ENCODE results near the gene GFRA1. TPM values are rescaled to one million over a fixed set of nuclear protein-coding genes. Genes with fewer than 3 reads are reported as not detected.

Gene GFRA1
- total and polyA plus RNA-seq, 2 of the 8 experiments (the other 6 are each of a cell fraction or from before 2014, with no cell fraction given): 1.1 to 2.0 TPM

- CTCF ChIA-PET (ENCODE audit: partially characterized antibody): interaction anchor here (1.0 to 1.3 kb wide), 4 partner anchors 13 to 446 kb away, joined by 3 to 4 read pairs (median 3); no protein-coding TSS in a partner anchor
- no peak overlapping the region for H2AK5ac ChIP-seq (ENCODE audit: low read depth, low read length)
- whole genome bisulfite sequencing, 2 experiments (ENCODE audit: extremely low coverage in 1 of 2, insufficient coverage in 1 of 2, insufficient read length in 1 of 2, insufficient replicate concordance in 2 of 2, low coverage in 1 of 2, low lambda C conversion rate in 2 of 2, missing lambda C conversion rate in 1 of 2): 87% methylated on average over 3 of the region's 3 CpGs; no CpG with 5 or more reads in 1 of the 2 experiments
- TF ChIP-seq, protein P1, sequence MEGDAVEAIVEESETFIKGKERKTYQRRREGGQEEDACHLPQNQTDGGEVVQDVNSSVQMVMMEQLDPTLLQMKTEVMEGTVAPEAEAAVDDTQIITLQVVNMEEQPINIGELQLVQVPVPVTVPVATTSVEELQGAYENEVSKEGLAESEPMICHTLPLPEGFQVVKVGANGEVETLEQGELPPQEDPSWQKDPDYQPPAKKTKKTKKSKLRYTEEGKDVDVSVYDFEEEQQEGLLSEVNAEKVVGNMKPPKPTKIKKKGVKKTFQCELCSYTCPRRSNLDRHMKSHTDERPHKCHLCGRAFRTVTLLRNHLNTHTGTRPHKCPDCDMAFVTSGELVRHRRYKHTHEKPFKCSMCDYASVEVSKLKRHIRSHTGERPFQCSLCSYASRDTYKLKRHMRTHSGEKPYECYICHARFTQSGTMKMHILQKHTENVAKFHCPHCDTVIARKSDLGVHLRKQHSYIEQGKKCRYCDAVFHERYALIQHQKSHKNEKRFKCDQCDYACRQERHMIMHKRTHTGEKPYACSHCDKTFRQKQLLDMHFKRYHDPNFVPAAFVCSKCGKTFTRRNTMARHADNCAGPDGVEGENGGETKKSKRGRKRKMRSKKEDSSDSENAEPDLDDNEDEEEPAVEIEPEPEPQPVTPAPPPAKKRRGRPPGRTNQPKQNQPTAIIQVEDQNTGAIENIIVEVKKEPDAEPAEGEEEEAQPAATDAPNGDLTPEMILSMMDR (IDR thresholded peaks at IDR 0.05; ENCODE audit: control extremely low read depth in 1 of 3, insufficient read depth in 1 of 3, low read depth in 1 of 3, low read length in 3 of 3): no peak
- TF ChIP-seq RFX5 (IDR thresholded peaks at IDR 0.05; ENCODE audit: borderline replicate concordance, low read depth, low read length): no peak
- TF ChIP-seq YY1 (IDR thresholded peaks at IDR 0.05; ENCODE audit: low read depth, low read length): no peak
- TF ChIP-seq SIRT6 (IDR thresholded peaks at IDR 0.05; ENCODE audit: low read length): no peak
- TF ChIP-seq RAD21 (IDR thresholded peaks at IDR 0.05 in 1 of 2, conservative IDR thresholded peaks at IDR 0.05 in 1 of 2; ENCODE audit: low read depth in 2 of 2, low read length in 2 of 2): no peak
- TF ChIP-seq SIX5 (IDR thresholded peaks at IDR 0.05; ENCODE audit: low read depth, low read length): no peak
- TF ChIP-seq SIN3A (conservative IDR thresholded peaks at IDR 0.05 in 1 of 2, IDR thresholded peaks at IDR 0.05 in 1 of 2; ENCODE audit: low read depth in 1 of 2, low read length in 2 of 2): no peak
- TF ChIP-seq CHD2 (IDR thresholded peaks at IDR 0.05; ENCODE audit: low read length): no peak
- no peak for TF ChIP-seq BRCA1 (IDR thresholded peaks at IDR 0.05; ENCODE audit: low read depth, low read length)
- TF ChIP-seq EZH2 (IDR thresholded peaks at IDR 0.05; ENCODE audit: low read depth, low read length, severe bottlenecking): no peak
- no peak for TF ChIP-seq ZNF274 (IDR thresholded peaks at IDR 0.05; ENCODE audit: borderline replicate concordance, extremely low read depth, low read length)
These were observed 248.6 kb downstream of the GFRA1 start for GRCh38 chr10:116024271-116024878.

More at GRCh38 chr10:116024271-116024878, 248.6 kb downstream of the GFRA1 start:
- no peak overlapping the region for H2BK15ac ChIP-seq (ENCODE audit: low read length)
- H3K23me2 ChIP-seq (ENCODE audit: low read depth, low read length): no peaks in the 10 kb centered on the region
- H3K4ac ChIP-seq (replicated peaks; ENCODE audit: insufficient read length, low read depth, low read length): no peak overlapping the region
- no peaks in the 10 kb centered on the region for H3K79me1 ChIP-seq (ENCODE audit: low read depth, low read length)
- DNase-seq (ENCODE audit: low read depth in 1 of 2, low spot score in 2 of 2) (no peak), FAIRE-seq (no peak)
- H3K14ac ChIP-seq (ENCODE audit: insufficient read length): no peak overlapping the region
- H3K36me3 ChIP-seq (ENCODE audit: control insufficient read depth in 2 of 4, insufficient read depth in 4 of 4, low read length in 3 of 4): no peaks in the 10 kb centered on the region
- H3K27me3 ChIP-seq (replicated peaks in 1 of 4; ENCODE audit: control insufficient read depth in 3 of 4, extremely low read depth in 1 of 4, insufficient read depth in 3 of 4, low read length in 3 of 4): no peaks in the 10 kb centered on the region
- H4K5ac ChIP-seq (ENCODE audit: insufficient read length, low read depth, low read length): no peak overlapping the region
- H3K4me1 ChIP-seq (replicated peaks in 1 of 4; ENCODE audit: control insufficient read depth in 3 of 4, insufficient read depth in 4 of 4, low read length in 3 of 4): no peaks in the 10 kb centered on the region
- H3K9me3 ChIP-seq (ENCODE audit: insufficient read depth in 2 of 2, low read depth in 1 of 2, low read length in 1 of 2): no peaks in the 10 kb centered on the region; a peak in 2 of 4 replicates
- H3K4me2 ChIP-seq (ENCODE audit: insufficient read depth in 1 of 2, low read depth in 2 of 2, low read length in 2 of 2): no peak overlapping the region
- no peak overlapping the region for H3K23ac ChIP-seq (ENCODE audit: insufficient read length)
- H4K91ac ChIP-seq (replicated peaks; ENCODE audit: insufficient read length, low read length): no peak overlapping the region
- no peak overlapping the region for H3K27ac ChIP-seq (ENCODE audit: low read depth, low read length)
- no peak overlapping the region for H3K9ac ChIP-seq (replicated peaks in 1 of 4; ENCODE audit: extremely low read depth in 1 of 4, low read depth in 3 of 4, low read length in 3 of 4)
- POLR2A ChIA-PET (ENCODE audit: partially characterized antibody): no interaction called here
- no peak overlapping the region for H4K8ac ChIP-seq (ENCODE audit: extremely low read depth, insufficient read depth, low read length)
- H3K79me2 ChIP-seq (ENCODE audit: control insufficient read depth in 1 of 2, insufficient read depth in 2 of 2, low read length in 2 of 2): no peaks in the 10 kb centered on the region
- no peak overlapping the region for H3K4me3 ChIP-seq (ENCODE audit: extremely low read depth in 1 of 4, insufficient read depth in 2 of 4, low read depth in 3 of 4, low read length in 4 of 4)
- no peak overlapping the region for H2BK12ac ChIP-seq (ENCODE audit: low read depth, low read length)
- no peak overlapping the region for H3K18ac ChIP-seq (ENCODE audit: extremely low read depth, low read length)
- no peak overlapping the region for H2BK120ac ChIP-seq (replicated peaks; ENCODE audit: low read depth, low read length)
- H2BK20ac ChIP-seq (ENCODE audit: low read length): no peak overlapping the region
- H3K56ac ChIP-seq (replicated peaks; ENCODE audit: insufficient read length, low read depth, low read length): no peak overlapping the region
- H2BK5ac ChIP-seq (ENCODE audit: low read depth, low read length): no peak overlapping the region
- no peak overlapping the region for H2AFZ ChIP-seq (ENCODE audit: low read length)
- no peaks in the 10 kb centered on the region for H4K20me1 ChIP-seq (replicated peaks in 1 of 2; ENCODE audit: control insufficient read depth in 1 of 2, insufficient read depth in 2 of 2, low read length in 2 of 2)
